Endothelial cell (in vitro differentiated cells): Measurements from ENCODE around the gene DQX1. TPM values are rescaled to one million over a fixed set of nuclear protein-coding genes. Genes with fewer than 3 reads are reported as not detected.
"Not testable (repeated sequence)": the region's sequence is repeated elsewhere in the genome, so short reads cannot be mapped to it uniquely, and the experiment has no call there.

ENCODE experiments used
- DNase-seq: peaks from one replicate; pipeline ENCODE4 v3.0.0; 2021; ENCODE audit warnings: low spot score
- H3K27ac Mint-ChIP-seq: one replicate; pipeline ENCODE4 v1.8.0; 2021; ENCODE audit warnings: mixed read lengths, inconsistent platforms; ENCODE audit not compliant: unreplicated experiment
- H3K27me3 Mint-ChIP-seq: one replicate; pipeline ENCODE4 v1.8.0; 2021; ENCODE audit warnings: mild to moderate bottlenecking, moderate library complexity, mixed read lengths, inconsistent platforms; ENCODE audit not compliant: unreplicated experiment
- H3K36me3 Mint-ChIP-seq: one replicate; pipeline ENCODE4 v1.8.0; 2021; ENCODE audit warnings: mild to moderate bottlenecking, low read depth, mixed read lengths, inconsistent platforms; ENCODE audit not compliant: unreplicated experiment
- H3K4me1 Mint-ChIP-seq: one replicate; pipeline ENCODE4 v1.8.0; 2021; ENCODE audit warnings: mild to moderate bottlenecking, mixed read lengths, inconsistent platforms; ENCODE audit not compliant: unreplicated experiment
- H3K4me3 Mint-ChIP-seq: one replicate; pipeline ENCODE4 v1.8.0; 2021; ENCODE audit warnings: mild to moderate bottlenecking, mixed read lengths, inconsistent platforms; ENCODE audit not compliant: unreplicated experiment
- H3K9me3 Mint-ChIP-seq: one replicate; pipeline ENCODE4 v1.8.0; 2021; ENCODE audit warnings: mixed read lengths, inconsistent platforms; ENCODE audit not compliant: unreplicated experiment
- total RNA-seq: library from RNA; stranded (reverse); fragmentation: NEBNext Ultra II Directional; extraction: Animal tissue kit (Norgen Biotek cat#: 25700); gene quantifications from one replicate; pipeline ENCODE4 v1.2.1, GENCODE V29; 2021; ENCODE audit not compliant: unreplicated experiment
- TF ChIP-seq, protein P1 (sequence below): fragments of 200-600 bp; sonication (generic); IDR thresholded peaks from one replicate; pipeline ENCODE4 v1.5.0; 2021; ENCODE audit warnings: antibody characterized with exemption; ENCODE audit not compliant: unreplicated experiment

The DQX1 gene
- total RNA-seq, 1 donor from 2014 or later = 3.5 TPM

DNA sequence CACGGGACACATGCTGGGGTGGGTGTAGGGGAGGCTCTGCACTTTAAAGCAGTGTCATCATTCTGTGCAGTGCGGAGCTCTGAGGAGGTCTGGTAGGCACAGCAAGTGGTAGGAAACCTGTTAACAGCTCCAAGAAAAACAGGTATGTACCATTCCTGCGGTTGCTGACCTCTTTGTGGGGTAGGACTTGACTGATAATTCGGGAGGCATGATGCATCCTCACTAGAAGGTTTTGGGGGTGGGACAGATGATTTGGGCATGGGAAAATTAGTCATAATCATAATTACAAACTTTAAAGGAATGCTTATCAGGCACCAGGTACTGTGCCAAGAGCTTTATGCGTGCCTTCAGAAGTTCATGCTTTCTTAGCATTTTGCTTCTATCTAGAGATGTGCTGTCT is 38.2 kb upstream of the DQX1 start:
- Mint-ChIP-seq H3K36me3 (no peaks in the 10 kb centered on the region), H3K27me3 (peaks cover 18% of the 10 kb centered on the region), H3K9me3 (no peaks in the 10 kb centered on the region), H3K27ac (peak overlapping the region; percentile 3), H3K4me3 (no peak overlapping the region), H3K4me1 (peaks cover 24% of the 10 kb centered on the region)
- DNase-seq = no peak
- TF ChIP-seq, protein P1, sequence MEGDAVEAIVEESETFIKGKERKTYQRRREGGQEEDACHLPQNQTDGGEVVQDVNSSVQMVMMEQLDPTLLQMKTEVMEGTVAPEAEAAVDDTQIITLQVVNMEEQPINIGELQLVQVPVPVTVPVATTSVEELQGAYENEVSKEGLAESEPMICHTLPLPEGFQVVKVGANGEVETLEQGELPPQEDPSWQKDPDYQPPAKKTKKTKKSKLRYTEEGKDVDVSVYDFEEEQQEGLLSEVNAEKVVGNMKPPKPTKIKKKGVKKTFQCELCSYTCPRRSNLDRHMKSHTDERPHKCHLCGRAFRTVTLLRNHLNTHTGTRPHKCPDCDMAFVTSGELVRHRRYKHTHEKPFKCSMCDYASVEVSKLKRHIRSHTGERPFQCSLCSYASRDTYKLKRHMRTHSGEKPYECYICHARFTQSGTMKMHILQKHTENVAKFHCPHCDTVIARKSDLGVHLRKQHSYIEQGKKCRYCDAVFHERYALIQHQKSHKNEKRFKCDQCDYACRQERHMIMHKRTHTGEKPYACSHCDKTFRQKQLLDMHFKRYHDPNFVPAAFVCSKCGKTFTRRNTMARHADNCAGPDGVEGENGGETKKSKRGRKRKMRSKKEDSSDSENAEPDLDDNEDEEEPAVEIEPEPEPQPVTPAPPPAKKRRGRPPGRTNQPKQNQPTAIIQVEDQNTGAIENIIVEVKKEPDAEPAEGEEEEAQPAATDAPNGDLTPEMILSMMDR = no peak

DNA sequence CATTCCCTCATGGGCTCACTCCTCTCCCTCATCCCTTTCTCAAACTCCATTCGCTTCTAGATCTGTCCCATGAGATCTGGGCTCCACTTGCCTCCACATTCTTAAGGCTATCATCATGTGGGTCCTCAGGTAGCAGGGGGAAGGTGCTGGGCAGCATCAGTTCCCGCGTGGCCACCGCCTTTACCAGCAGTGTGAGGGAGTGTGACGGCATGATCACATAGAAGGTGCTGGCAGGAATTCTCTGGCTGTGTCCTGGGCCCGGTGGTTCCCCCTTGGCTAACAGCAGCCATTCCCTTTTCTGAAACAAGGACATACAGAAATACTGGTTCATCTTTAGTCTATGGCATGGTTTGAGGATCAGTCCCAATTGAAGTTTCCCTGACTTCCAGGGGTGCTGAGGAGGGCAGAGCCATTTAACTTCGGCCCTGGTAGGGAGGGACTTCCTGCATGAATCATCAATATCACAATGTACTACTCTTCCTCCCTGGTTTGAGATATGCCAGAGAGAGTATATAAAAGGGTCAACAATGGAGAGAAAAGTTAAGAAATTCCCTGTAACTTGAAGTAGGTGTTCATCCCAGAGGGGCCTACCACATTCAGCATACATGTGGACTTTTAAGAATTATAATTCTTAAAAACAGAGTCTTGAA is 36.2 kb upstream of the DQX1 start:
- Mint-ChIP-seq H3K27me3 (peaks cover 17% of the 10 kb centered on the region), H3K27ac (peak overlapping the region; percentile 26), H3K4me1 (peaks cover 33% of the 10 kb centered on the region), H3K4me3 (no peak overlapping the region), H3K9me3 (no peaks in the 10 kb centered on the region), H3K36me3 (no peaks in the 10 kb centered on the region)
- TF ChIP-seq, protein P1 = no peak
- DNase-seq = no peak

DNA sequence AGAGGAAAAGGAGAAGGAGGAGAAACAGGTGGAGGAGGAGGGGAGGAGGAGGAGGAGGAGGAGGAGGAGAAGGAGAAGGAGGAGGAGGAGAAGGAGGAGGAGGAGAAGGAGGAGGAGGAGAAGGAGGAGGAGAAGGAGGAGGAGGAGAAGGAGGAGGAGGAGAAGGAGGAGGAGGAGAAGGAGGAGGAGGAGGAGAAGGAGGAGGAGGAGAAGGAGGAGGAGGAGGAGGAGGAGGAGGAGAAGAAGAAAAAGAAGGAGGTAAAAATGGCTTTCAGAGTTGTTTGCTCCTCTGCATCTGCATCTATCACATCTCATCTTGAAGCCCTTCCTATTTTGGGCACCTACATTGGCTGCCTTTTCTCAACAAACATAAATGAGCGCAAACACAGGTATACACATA is 35.0 kb upstream of the DQX1 start:
- DNase-seq, H3K36me3 Mint-ChIP-seq, H3K4me3 Mint-ChIP-seq, H3K9me3 Mint-ChIP-seq: not testable (repeated sequence)
- peaks cover 40% of the 10 kb centered on the region for H3K4me1 Mint-ChIP-seq
- peaks cover 19% of the 10 kb centered on the region for H3K27me3 Mint-ChIP-seq
- H3K27ac Mint-ChIP-seq = peak overlapping the region; percentile 54

DNA sequence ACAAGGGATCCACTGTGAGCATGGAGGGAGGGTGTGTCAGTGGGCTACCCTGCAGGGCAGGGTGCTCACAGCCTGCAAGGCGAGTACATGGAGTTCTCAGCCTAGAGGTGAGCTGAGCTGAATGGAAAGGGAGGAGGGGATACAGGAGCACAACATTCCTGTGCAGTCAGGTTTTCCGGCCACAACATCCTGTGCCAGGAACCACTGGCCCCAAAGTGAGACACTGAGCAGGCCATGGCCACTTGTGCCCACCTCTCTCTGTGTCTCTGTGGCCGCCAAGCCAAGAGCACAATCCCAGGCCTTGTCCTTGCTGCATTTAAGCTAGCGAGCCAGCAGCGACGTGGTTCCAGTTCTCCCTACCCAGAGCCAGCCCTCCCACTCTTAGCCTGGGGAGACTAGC is 34.6 kb upstream of the DQX1 start:
- peak overlapping the region; percentile 75 for H3K4me3 Mint-ChIP-seq
- peaks cover 41% of the 10 kb centered on the region for H3K4me1 Mint-ChIP-seq
- H3K27ac Mint-ChIP-seq = peak overlapping the region; percentile 96
- DNase-seq = peak; percentile 26
- peaks cover 19% of the 10 kb centered on the region for H3K27me3 Mint-ChIP-seq
- no peaks in the 10 kb centered on the region for H3K9me3 Mint-ChIP-seq
- TF ChIP-seq, protein P1 = no peak
- no peaks in the 10 kb centered on the region for H3K36me3 Mint-ChIP-seq

DNA sequence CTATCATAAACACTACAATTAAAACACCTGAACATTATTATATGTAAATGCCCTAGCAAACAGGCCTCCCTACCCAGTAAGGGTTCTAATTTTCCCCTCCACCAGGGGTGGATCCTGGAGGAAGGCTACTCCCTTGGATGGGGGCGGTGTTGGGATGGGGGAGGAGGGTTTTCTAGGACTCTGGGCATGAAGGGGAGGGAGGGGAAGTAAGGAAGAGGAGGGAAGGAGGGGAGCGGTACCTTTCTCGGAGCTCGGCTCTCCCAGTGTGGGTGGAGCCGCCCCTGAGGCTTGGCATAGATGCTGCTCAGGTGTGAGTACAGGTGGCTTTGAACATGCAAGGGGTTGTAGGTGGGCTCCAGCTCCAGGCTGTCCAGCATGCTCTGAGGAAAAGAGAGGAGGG is 33.9 kb upstream of the DQX1 start:
- no peak for DNase-seq
- peak overlapping the region; percentile 75 for H3K4me3 Mint-ChIP-seq
- peaks cover 41% of the 10 kb centered on the region for H3K4me1 Mint-ChIP-seq
- peak overlapping the region; percentile 96 for H3K27ac Mint-ChIP-seq
- H3K9me3 Mint-ChIP-seq = no peaks in the 10 kb centered on the region
- H3K27me3 Mint-ChIP-seq = peaks cover 19% of the 10 kb centered on the region
- no peaks in the 10 kb centered on the region for H3K36me3 Mint-ChIP-seq
- TF ChIP-seq, protein P1 = no peak
